ENCODE measurements around the gene FBXL14.
"Not testable (repeated sequence)": the region's sequence is repeated elsewhere in the genome, so short reads cannot be mapped to it uniquely, and the experiment has no call there.

The FBXL14 gene

DNA sequence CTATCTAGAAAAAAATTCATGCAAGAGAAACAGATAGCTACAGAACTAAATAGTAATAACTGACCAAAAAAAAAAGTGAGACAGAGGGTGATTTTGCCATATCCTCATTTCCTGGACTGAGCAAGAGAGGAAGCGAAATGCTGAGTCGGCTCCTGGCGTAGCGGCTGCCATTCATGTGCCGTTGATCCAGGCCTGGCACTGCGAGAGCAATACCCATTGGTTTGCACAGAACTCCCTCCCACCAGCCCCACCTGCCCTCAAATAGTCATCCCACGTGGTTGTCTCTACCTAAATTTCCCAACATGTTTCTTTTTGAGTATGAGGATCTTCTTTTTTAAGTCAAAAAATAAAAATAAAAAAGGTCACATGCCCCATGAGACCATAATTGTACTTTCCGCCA is 25.2 kb upstream of the FBXL14 start:
- no peak for DNase-seq

DNA sequence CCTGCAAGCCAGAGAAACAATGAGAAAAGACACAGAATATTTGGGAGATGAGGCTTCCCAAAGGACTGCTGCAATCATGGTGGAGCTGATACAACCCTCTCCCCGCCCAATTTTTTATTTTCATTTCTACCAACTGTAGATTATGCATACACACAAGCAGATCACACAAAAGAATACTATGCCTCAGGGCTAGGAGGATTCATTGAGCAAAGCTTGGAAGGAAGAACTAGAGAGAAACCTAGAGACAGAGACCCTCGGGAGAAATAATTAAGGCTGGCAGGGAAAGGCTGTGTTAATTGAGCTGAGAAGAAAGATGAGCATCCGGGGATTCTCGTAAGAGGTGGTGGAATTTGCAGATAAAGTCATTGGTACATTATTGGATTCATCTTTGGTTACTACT is 24.8 kb upstream of the FBXL14 start:
- no peak for DNase-seq

DNA sequence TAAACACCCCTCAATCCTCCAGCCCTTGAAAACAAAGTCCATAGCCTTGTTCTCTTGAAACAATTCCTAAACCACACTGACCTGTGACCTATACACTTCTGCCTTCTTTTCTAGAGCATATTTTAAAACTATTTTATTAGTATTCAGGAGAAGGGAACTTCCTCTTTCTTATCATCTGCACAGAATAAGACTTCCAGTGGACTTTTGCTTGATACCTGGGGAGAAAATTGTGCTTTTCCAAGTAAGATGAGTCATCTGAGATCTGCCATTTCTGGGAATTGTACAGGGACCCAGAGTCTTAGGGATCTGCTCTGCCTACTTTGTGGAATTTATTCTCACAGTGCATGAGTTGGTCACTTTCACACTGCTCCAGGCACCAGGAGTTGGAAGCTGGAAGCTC is 24.1 kb upstream of the FBXL14 start:
- no peak for DNase-seq

DNA sequence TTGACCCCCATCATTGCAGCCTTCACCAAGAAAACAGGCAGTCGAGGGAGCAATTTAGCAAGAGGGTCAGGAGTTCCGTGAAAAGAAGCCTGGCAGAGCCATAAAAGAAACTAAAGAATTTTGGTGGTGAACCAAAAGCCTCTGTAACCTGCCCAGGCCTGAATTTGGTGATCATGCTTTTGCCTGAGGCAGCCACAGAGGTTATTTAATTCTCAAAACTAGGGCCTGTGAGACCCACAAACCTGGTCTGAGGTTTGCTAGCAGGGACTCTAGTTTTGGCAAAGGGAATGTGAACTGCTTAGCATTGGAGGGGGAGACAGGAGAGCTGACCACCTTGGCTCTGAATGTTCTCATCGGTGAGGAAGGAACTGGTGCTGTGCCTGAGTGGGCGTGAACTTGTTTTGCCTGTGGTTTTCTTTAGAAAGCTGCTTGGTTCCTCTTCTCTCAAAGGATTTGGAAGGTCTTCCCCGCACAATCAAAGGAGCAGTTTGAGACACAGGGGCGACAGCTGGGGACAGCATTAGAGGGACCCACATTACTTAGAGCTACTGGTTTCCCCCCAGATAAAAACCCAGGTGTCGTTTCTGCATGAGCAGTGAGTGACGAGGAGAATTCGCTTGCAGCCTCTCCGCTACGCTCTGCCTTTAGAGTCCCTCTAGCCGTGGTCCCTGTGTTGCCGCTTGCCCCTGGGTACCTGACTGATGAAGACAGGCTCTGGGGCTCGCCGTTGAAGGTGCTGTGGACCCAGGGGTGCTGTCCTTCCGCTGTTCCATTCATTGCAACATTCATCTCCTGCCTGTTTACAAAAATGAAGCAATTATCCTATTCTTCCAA is 22.1 kb upstream of the FBXL14 start:
- DNase-seq = no peak

DNA sequence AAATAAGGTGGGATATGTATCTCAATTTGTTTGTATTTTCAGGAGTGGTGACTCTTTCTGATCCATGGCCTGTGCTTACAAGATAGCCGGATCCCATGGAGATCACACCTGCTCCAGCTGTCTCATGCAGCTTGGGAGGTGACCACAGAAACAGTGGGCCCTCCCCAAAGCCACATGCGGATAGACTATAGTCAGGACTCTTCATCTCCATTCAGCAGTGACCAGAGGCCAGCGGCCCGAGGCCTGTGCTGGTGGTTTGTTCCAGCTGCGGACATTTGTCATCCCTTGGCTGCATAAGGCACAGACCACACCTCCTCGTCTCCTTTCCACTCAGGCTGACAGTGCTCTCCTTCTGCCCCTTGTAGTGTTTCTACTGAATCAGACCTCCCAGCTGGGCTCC is 20.0 kb upstream of the FBXL14 start:
- no peak for DNase-seq

DNA sequence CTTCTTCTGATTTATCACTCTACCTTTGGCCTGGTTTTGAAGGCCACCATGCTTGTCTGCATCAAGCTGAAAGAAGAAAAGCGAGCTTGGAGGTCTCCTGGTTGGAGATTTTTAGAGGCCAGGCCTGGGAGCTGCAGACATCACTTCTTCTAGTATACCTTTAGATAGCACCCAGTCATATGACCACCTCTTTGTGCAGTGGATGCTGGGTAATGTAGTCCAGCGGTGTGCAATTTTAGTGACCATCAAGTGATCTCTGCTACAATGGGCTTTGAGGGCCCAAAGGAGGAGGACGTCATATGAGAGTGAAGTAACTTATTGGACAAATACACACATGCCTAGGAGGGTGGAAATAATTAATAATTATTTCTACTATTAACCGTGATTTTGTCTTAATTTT is 19.5 kb upstream of the FBXL14 start:
- DNase-seq = no peak

DNA sequence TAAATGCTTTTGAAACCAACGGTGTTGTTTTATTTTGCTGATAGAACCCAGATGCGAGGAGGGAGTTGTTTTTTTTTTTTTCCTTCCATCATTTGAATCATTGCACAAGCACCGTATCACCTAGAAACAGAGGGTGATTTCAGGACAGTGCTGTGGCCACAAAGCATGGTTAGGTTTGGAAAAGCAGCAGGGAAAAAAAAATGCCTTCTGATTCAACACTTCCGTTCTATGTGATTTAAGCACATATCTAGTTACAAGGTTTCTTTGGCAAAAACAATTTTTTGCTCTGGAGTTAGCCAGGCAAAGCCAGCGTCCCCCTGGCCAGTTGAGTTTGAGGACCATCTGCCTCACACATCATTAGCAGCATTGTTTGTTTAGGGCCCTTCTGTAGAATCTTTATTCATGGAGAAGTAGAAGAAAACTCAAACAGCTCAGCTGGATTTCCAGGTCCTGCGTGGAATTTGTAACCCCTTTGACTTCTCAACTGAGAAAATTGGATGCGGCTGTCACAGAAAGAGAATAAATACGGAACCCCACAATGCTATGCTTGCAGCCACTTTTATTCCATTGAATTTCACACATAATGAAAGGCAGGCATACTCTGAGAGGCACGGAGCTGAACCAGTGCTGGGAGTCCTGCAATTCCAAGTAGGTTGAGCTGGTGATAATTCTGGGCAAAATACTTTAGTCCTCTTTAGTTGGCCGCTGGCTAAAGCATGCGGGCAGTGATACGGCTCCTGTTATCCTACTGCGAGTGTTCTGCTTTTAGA is 17.6 kb upstream of the FBXL14 start:
- no peak for DNase-seq

DNA sequence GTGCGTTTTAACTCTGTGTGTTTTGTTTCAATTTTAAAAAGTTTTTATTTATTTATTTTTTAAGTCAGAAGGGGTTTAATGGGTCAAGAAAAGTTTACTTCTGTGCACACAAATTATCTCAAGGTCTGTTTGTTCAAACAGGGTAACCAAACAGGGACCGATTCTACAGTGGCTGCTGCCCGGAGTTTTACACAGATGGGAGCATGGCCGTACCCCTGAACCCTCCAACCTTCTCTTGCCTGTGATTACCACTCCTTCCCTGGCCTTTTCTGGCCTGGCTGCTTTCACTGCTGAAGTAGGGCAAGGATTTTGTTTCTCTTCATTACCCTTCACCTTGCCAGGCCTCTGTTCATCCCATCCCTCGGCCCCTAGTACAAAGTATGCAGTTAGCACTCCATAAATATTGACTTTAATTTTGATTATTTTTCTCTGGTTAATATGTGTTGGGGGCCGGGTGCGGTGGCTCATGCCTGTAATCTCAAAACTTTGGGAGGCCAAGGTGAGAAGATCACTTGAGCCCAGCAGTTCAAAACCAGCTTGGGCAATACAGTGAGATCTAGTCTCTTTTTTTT is 15.8 kb upstream of the FBXL14 start:
- DNase-seq = no peak

DNA sequence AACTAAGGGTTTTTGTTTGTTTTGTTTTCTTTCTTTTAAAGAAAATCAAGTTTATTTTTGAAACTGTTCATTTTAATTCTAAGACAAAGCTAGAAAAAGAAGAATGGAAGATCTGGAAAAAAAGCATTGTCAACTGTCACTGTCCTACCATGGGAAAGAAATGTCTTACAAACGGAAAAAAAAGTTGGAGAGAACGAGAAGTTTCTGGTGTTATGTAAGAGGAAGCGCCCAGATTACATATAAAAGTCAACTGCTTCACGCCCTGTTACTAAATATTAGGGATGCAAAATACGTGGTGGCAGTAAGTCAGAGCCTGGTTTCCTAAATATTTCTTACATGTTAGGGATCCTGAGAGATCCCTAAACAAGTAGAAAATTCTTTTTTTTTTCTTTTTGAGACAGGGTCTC is 14.3 kb upstream of the FBXL14 start:
- no peak for DNase-seq

DNA sequence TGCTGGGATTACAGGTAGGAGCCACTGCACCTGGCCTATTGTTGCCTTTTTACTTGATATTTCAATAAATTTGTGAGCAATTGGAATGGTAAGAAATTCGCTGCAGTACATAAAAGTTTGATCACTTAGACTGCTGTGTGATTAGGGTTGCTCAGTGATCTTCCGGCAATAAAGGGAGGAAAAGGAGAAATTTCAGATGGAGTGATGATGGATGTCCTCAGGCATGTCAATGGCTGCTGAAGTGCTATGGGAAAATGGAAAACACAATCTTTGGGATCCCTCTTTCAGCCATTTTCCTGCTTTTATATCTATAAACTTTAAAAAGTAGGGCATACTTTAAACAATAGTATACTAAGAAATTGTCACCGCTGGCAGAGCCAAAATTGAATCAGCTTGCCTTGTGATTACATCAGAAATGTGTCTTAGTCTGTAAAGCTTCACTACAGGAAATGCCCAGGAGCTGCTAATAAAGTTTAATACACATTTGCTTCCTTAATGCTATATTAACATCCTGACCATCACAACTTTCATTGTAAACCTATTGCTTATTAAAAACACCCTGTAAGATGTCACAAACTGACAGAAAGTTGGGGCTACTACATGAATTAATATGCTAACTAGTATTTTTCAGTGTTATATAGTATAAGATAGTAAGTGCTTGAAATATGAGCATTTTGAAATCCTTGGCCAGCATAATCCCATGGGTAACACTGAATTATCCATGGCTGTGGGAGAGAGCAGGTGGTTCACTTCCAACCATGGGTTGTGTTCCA is 13.7 kb upstream of the FBXL14 start:
- no peak for DNase-seq

DNA sequence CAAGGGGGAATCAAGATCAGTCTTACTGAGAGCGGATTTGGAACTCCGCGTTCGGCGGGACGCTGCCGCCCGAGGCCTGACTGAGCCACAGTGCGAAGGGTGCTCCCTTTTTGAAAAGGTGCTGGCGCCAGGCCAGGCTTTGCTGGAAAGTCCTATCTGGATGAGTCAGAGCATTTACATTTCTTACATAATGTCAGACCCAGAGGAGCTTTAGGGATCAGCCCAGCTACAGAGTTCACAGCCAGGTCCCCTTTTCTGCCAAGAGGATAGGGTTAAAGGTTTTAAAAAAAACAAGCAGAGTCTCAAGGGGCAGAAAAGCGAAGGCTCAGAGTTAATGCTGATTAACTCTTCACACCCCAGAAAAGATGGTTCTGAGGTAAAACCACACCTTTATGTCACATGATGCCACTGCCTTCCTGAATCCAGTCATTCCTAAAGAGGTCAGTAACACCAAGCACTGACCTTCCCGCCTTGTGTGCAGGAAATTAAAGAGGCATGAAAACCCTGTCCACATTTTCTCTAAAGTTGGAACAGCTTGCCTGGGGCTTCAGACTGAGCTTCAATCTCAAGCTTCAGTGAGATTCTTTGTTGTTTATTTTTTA is 11.7 kb upstream of the FBXL14 start:
- DNase-seq = peak; percentile 50

DNA sequence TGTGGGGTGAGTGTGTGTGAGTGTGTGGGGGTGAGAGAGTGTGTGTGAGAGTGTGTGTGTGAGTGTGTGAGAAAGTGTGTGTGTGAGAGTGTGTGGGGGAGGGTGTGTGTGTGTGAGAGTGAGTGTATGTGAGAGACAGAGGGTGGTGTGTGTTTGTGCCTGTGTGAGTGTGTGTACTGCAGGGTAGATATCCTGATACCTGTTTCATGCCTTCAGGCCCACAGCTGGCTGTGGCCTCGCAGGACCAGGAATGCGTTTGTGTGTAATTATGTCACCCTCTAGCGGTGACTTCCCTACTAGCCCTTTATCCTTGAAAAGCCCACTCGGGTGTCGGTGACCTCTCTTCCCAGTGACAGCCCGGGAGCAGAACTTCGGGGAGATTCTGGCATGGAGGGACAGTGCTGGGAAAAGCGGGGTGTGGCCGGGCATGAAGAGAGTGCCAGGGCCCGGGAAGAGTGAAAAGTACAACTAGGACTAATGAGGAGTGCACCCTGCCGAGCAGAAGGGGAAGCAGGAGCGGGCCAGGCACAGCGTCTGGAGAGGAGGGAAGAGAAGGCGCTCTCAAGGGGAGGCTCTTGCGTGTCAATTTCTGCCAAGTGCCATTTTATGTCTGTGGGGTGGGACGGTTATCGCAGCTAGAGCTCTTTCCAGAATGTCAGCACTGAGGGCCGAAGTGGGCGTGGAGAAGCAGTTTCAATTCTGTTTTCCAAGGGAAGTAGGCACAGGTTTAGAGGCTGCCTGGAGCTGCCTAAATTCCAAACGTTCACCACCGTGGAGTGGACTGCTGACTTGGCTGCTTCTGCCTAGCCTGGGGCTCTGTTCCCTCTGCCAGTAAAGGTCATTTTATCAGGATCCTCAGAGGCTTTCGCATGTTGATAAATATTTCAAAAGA is 11.0 kb upstream of the FBXL14 start:
- DNase-seq = peak; percentile 43

DNA sequence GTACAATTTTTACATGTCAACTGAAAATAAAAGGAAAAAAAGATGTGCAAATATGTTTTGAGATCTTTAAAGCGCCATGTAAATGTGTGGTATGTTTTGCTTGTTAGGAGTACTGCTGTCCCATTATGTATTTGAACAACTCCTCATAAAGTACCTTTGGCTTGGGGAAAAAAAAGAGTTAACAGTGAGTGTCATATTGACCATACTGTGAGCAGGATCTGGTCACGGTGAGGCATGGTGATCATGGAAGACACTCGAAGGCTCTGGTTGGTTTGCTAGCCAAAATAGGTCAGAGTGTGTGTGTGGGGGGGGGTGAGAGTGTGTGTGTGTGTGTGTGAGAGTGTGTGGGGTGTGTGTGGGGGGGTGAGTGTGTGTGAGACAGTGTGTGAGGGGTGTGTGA is 10.1 kb upstream of the FBXL14 start:
- no peak for DNase-seq

DNA sequence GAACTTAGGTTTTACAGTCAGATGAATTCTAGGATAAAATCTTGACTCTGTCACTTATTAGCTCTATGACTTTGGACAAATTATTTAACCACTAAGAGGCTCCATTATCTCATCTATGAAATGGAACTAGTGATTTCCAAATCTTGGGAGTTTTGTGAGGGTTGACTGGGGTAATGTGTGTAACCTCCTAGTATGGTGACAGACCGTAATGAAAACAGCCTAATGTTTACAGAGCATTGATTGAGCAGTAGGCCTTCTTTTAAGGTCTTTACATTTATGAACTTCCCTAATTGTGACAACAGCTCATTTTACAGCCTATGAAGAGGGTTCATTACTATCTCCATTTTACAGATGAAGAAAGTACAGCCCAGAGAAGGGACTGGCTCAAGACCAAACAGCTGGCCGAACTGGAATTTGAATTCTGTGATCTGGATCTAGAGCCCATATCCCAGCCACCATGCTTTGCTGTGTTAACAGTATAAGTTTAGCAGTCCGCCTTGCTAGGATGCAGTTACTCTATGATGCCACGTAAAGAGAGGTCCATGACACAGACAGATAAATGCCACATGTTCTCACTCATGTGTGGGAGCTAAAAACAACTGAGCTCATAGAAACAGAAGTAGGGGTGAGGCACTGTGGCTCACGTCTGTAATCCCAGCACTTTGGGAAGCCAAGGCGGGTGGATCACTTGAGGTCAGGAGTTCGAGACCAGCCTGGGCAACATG is 9.1 kb upstream of the FBXL14 start:
- no peak for DNase-seq

DNA sequence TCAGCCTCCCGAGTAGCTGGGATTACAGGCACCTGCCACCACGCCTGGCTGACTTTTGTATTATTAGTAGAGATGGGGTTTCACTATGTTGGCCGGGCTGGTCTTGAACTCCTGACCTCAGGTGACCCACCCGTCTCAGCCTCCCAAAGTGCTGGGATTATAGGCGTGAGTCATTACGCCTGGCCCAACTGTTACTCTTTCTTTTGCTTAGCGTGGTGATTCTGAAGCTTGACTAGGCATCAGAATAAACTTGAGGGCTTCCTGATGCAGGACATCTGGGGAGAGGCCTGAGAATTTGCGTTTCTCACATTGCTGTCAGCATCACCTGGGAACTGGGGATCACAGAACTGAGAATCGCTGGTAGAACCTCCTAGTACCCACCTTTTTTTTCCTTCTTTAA is 8.3 kb upstream of the FBXL14 start:
- not testable (repeated sequence) for DNase-seq

DNA sequence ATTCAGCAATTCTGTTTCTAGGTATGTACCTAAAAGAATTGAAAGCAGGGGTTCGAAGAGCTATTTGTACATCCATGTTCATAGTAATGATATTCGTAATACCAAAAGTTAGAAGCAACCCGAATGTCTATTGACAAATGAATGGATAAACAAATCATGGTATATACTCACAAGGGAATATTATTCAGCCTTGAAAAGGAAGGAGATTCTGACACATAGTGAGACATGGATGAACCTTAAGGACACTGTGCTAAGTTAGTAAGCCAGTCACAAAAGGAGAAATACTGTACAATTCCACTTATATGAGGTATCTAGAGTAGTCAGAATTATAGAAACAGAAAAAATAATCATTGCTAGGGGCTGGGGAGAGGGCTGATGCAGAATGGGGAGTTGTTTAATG is 4.4 kb upstream of the FBXL14 start:
- no peak for DNase-seq

DNA sequence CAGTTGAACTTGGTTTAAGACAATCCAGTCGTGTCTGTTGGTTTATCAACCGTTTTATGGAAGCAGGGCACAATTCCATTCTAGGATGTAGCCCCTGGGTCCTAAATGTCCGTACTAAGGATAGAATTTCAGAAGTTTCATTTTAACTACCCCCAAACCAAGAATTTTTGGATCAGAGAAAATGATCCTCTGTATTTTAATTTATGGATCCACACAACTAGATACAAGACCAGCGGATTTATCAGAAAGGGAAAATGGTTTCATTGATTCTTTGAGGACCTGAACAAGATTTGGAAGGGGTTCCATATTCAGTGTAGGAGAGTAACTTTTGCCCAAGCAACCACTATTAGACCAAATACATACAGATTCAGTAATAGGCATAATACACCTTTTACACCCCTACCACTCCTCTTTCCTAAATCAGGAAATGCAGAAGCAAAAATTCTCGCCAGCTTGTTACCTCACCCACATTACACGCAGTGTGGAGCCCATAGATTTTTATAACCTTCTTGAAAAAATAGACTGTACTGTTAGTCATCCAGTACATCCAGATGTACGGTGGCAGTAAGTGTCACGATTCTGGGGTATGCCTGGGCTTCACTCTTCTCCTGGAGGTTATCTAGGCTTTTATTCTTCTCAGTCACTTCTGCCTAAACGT is 1.4 kb upstream of the FBXL14 start:
- no peak for DNase-seq

DNA sequence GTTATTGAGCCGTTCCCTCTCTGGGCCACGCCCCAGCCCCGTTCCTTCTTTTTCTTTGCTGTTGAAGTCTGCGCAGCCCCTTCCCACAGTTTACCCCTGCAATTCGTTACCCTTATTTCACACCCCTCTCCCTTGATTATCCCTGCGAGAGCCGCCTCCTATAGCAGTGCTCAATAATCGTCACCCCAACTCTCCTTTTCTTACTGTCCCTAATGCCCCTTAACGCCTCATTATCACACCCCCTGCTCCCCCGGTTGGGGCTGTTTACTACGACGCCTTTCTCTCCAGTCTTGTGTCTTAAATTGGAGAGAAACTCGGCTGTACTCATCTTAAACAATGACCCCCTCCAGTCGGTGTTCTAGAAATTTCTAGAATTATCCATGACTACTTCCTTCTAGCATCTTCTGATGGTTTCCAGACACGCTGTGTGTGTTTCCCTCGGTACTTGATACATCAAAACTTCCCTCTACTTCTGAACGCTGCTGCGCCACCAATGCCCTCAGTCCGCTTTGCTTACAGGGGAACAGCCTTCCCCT is 713 bp upstream of the FBXL14 start:
- no peak for DNase-seq

DNA sequence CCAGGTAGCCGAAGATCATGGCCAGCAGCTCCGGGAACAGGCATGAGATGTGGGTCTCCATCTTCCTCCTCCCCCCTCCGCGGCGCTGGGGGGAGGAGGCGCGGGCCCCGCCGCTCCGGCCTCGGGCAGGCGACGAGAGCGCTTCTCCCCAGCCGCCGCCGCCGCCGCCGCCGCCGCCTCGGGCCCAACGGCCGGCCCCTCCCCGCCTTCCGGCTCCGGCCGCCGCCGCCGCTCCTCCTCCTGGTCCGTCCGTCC is 448 bp downstream of the FBXL14 start:
- DNase-seq = no peak

DNA sequence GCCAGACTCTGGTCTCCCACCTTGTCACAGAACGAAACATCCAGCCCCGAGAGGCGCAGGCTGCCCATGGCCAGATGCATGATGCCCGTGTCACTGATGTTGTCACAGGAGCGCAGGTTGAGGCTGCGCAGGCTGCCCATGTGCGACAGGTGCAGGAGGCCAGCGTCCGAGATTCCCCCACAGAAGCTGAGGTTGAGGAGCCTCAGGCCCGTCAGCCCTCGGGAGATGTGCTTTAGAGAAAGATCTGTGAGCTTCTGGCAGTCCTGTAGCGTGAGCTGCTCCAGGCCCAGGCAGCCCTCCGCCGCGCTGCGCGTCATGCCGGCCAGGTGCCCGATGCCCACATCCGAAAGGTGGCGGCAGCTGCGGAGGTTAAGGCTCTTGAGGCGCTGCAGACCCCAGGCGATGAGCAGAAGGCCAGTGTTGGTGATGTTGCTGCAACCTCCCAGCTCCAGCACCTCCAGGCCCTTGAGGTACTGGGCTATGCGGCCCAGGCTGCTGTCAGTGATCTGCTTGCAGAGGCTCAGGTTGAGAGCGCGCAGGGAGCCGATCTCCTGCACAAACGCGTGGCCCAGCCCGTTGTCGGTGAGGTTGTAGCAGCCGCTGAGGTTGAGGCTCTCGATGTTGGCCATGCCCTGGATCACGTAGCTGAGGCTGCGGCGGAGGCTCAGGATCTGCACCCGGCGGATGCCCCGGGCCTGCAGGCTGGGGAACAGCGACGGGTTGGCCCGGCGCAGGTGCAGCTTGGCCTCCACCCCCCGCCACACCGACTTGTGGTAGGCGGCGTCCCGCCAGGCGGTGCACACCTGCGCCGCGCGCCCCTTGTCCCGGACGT is 991 bp downstream of the FBXL14 start:
- peak; percentile 25 for DNase-seq

All from activated T-cell treated with anti-CD3 and anti-CD28 coated beads for 4 hours (primary cell).